ENCODE results near the gene ZNF236.

- no peak for TF ChIP-seq CTCF (IDR thresholded peaks at IDR 0.05)
- TF ChIP-seq CBX8 (IDR thresholded peaks at IDR 0.05), result no peak
- no peak for TF ChIP-seq CBX2 (IDR thresholded peaks at IDR 0.05; ENCODE audit: borderline replicate concordance, low read depth)
- TF ChIP-seq, protein P1, sequence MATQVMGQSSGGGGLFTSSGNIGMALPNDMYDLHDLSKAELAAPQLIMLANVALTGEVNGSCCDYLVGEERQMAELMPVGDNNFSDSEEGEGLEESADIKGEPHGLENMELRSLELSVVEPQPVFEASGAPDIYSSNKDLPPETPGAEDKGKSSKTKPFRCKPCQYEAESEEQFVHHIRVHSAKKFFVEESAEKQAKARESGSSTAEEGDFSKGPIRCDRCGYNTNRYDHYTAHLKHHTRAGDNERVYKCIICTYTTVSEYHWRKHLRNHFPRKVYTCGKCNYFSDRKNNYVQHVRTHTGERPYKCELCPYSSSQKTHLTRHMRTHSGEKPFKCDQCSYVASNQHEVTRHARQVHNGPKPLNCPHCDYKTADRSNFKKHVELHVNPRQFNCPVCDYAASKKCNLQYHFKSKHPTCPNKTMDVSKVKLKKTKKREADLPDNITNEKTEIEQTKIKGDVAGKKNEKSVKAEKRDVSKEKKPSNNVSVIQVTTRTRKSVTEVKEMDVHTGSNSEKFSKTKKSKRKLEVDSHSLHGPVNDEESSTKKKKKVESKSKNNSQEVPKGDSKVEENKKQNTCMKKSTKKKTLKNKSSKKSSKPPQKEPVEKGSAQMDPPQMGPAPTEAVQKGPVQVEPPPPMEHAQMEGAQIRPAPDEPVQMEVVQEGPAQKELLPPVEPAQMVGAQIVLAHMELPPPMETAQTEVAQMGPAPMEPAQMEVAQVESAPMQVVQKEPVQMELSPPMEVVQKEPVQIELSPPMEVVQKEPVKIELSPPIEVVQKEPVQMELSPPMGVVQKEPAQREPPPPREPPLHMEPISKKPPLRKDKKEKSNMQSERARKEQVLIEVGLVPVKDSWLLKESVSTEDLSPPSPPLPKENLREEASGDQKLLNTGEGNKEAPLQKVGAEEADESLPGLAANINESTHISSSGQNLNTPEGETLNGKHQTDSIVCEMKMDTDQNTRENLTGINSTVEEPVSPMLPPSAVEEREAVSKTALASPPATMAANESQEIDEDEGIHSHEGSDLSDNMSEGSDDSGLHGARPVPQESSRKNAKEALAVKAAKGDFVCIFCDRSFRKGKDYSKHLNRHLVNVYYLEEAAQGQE (IDR thresholded peaks at IDR 0.05), result no peak
These were observed 104.9 kb downstream of the ZNF236 start for GRCh38 chr18:76927223-76927725.

Data from A549 (cell line).